Measurements from ENCODE around the gene IL17RD.

DNA sequence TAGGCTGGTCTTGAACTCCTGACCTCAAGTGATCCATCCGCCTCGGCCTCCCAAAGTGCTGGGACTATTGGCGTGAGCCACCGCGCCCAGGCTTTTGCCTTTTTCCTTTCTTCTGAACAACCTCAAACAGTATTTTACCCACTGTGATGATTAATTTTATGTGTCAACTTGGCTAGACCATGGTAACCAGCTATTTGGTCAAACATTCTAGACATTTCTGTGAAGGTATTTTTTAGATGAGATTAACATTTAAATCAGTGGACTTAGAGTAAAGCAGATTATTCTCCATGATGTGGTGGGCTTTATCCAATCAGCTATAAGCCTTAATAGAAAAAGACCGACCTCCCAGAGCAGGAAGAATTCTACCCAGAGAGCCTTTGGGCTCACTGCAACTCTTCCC lies 98.7 kb downstream of the IL17RD start:
- TF ChIP-seq, protein P1, sequence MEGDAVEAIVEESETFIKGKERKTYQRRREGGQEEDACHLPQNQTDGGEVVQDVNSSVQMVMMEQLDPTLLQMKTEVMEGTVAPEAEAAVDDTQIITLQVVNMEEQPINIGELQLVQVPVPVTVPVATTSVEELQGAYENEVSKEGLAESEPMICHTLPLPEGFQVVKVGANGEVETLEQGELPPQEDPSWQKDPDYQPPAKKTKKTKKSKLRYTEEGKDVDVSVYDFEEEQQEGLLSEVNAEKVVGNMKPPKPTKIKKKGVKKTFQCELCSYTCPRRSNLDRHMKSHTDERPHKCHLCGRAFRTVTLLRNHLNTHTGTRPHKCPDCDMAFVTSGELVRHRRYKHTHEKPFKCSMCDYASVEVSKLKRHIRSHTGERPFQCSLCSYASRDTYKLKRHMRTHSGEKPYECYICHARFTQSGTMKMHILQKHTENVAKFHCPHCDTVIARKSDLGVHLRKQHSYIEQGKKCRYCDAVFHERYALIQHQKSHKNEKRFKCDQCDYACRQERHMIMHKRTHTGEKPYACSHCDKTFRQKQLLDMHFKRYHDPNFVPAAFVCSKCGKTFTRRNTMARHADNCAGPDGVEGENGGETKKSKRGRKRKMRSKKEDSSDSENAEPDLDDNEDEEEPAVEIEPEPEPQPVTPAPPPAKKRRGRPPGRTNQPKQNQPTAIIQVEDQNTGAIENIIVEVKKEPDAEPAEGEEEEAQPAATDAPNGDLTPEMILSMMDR (IDR thresholded peaks at IDR 0.05) = no peak
- no peak for TF ChIP-seq POLR2A (IDR thresholded peaks at IDR 0.05)

Measured in vagina (tissue), 2 donors.